Measurements from ENCODE around the gene NPAS3.

NPAS3 gene

DNA sequence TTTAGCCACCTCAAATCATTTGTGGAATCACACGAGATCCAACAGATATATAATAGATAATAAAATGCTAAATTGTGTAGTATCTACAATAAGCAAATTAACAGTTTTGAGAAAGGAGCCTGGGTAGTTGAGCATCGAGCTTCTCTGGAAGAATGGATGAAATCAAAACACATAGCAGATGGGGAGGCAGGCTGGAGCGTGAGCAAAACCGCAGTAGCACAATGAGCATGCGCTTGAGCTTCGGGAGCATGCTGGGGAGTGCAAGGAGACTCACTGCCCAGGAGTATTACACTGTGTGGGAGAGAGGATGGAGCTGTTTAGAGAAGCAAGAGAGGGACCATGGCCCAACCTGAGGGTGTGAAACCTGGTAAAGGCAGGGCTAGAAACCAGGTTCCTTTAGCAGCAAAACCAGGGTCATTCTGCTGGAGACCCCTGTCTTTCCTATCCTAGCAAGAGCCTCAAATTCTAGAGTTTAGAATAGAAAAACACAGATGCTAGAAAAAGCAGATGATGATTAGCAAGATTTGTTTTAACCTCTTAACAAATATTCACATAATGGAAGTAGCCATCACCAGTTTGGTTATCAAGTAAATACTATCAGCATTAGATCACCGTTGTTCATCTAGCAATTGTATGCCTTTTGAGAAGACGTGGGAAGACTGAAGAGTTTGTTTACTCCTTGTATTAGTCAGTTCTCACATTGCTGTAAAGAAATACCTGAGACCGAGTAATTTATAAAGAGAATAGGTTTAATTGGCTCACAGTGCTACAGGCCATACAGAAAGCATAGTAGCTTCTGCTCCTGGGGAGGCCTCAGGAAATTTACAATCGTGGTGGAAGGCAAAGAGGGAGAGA is 527.4 kb downstream of the NPAS3 start:
- no peaks in the 10 kb centered on the region for H3K27me3 Mint-ChIP-seq
- DNase-seq (ENCODE audit: low spot score in 2 of 2) = no peak
- H3K36me3 Mint-ChIP-seq (ENCODE audit: insufficient read depth) = no peaks in the 10 kb centered on the region
- ATAC-seq (replicated peaks; ENCODE audit: extremely low read depth, poor library complexity, severe bottlenecking) = no peak
- H3K27ac Mint-ChIP-seq (ENCODE audit: low read depth) = no peak overlapping the region
- peaks cover 11% of the 10 kb centered on the region for H3K9me3 Mint-ChIP-seq
- no peaks in the 10 kb centered on the region for H3K4me1 Mint-ChIP-seq
- H3K4me3 Mint-ChIP-seq = no peak overlapping the region

DNA sequence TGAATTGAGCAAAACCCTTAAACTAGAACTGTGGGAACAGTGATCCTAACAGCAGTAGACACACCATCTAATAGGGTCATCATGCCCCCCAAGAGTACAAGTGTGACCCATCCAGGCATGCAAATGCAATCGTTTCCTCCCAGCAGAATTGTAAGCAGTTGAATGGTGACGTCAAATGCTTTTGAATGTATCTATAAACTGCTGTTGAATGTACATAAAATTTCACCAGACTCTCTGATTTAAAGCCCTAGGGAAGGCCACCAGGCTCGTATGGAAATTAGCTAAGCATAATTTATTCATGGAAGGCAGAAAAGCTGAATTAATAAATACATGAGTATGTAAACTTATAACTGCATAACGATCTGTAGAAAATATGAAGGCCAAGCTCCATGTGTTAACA is 529.3 kb downstream of the NPAS3 start:
- DNase-seq (ENCODE audit: low spot score in 2 of 2) = no peak

DNA sequence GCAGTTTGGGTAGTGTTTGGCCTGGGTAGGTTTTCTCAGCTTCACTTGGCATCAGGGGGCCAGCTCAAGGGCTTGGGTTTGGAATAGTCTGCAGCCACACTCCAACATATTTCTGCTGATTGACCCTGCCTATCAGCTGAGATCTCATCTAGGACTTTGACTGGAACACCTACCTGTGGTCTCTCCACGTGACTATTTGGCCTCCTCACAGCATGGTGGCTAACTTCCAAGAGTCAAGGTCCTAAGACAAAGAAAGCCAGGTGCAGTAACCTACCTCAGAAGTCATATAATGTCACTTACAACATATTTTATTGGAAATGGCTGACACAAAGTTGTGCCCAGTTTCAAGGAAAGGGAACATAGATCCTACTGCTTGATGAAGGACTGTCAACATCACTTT is 531.2 kb downstream of the NPAS3 start:
- H3K36me3 Mint-ChIP-seq (ENCODE audit: insufficient read depth) = no peaks in the 10 kb centered on the region
- no peak overlapping the region for H3K27ac Mint-ChIP-seq (ENCODE audit: low read depth)
- DNase-seq (ENCODE audit: low spot score in 2 of 2) (no peak), ATAC-seq (replicated peaks; ENCODE audit: extremely low read depth, poor library complexity, severe bottlenecking) (no peak)
- no peak overlapping the region for H3K4me3 Mint-ChIP-seq
- H3K4me1 Mint-ChIP-seq = no peaks in the 10 kb centered on the region
- H3K27me3 Mint-ChIP-seq = no peaks in the 10 kb centered on the region
- peaks cover 16% of the 10 kb centered on the region for H3K9me3 Mint-ChIP-seq

More for the DNA sequence above, 529.3 kb downstream of the NPAS3 start:
- H3K27ac Mint-ChIP-seq (ENCODE audit: low read depth) = no peak overlapping the region
- ATAC-seq (replicated peaks; ENCODE audit: extremely low read depth, poor library complexity, severe bottlenecking) = no peak
- no peaks in the 10 kb centered on the region for H3K27me3 Mint-ChIP-seq
- no peaks in the 10 kb centered on the region for H3K4me1 Mint-ChIP-seq
- H3K36me3 Mint-ChIP-seq (ENCODE audit: insufficient read depth) = no peaks in the 10 kb centered on the region
- H3K4me3 Mint-ChIP-seq = no peak overlapping the region
- H3K9me3 Mint-ChIP-seq = peaks cover 16% of the 10 kb centered on the region

DNA sequence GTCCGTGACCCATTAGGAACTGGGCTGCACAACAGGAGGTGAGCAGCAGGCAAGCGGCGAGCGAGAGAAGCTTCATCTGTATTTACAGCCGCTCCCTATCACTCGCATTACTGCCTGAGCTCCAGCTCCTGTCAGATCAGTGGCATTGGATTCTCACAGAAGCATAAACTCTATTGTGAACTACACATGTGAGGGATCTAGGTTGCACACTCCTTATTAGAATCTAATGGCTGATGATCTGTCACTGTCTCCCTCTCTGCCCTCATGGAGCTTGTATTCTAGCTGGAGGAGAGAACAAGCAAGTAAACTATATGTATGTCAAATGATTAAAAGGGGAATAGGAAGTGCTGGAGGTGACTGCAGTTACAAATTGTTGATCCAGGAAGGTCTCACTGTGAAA is 533.1 kb downstream of the NPAS3 start:
- no peak for DNase-seq (ENCODE audit: low spot score in 2 of 2)
- Mint-ChIP-seq H3K4me3 (no peak overlapping the region), H3K36me3 (ENCODE audit: insufficient read depth) (no peaks in the 10 kb centered on the region), H3K27ac (ENCODE audit: low read depth) (no peak overlapping the region), H3K27me3 (no peaks in the 10 kb centered on the region), H3K9me3 (peaks cover 5% of the 10 kb centered on the region), H3K4me1 (no peaks in the 10 kb centered on the region)
- ATAC-seq (replicated peaks; ENCODE audit: extremely low read depth, poor library complexity, severe bottlenecking) = no peak

DNA sequence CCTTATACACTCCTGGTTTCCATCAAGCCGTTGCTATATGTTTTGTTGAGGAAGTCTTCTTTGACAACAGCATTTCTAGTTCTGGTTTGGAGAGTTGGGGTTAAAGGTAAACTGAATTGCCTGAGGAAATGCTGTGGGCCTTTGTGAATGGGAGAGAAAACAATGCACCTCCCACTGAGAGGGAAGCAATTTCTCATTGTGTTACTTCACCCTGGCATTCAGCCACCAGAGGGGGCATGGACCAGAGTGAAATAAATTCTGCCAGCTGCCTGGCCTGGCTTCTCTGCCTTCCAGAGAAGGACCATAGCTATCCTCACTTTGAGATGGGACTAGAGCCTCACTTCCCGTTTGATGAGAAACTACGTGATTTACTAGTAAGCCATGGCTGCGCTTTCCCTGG is 536.9 kb downstream of the NPAS3 start:
- ATAC-seq (replicated peaks; ENCODE audit: extremely low read depth, poor library complexity, severe bottlenecking) = no peak
- H3K27ac Mint-ChIP-seq (ENCODE audit: low read depth) = no peak overlapping the region
- no peaks in the 10 kb centered on the region for H3K4me1 Mint-ChIP-seq
- H3K9me3 Mint-ChIP-seq = peaks cover 8% of the 10 kb centered on the region
- H3K27me3 Mint-ChIP-seq = no peaks in the 10 kb centered on the region
- no peak overlapping the region for H3K4me3 Mint-ChIP-seq
- no peak for DNase-seq (ENCODE audit: low spot score in 2 of 2)
- no peaks in the 10 kb centered on the region for H3K36me3 Mint-ChIP-seq (ENCODE audit: insufficient read depth)

DNA sequence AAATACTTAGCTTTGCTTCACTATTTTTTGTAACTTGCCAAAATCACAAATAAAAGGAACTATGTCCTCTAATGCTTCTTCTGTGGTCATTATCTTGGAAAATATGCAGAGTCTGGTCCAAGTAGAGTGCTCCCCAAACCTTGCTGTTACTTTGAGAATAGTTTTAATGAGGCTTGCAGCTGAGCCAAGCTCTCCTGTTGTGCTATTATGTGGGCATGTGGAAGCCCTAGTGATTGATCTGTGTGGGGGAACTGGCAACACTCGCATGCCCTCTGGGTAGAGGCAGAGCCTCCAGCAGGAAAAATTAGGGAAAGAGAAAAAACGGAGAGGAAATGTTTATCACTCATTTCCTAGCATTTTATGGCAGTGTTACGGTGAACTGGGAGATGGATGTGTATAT is 539.1 kb downstream of the NPAS3 start:
- ATAC-seq (replicated peaks; ENCODE audit: extremely low read depth, poor library complexity, severe bottlenecking) (no peak), DNase-seq (ENCODE audit: low spot score in 2 of 2) (no peak)
- Mint-ChIP-seq H3K9me3 (peaks cover 7% of the 10 kb centered on the region), H3K27me3 (no peaks in the 10 kb centered on the region), H3K36me3 (ENCODE audit: insufficient read depth) (no peaks in the 10 kb centered on the region), H3K27ac (ENCODE audit: low read depth) (no peak overlapping the region), H3K4me3 (no peak overlapping the region), H3K4me1 (no peaks in the 10 kb centered on the region)

DNA sequence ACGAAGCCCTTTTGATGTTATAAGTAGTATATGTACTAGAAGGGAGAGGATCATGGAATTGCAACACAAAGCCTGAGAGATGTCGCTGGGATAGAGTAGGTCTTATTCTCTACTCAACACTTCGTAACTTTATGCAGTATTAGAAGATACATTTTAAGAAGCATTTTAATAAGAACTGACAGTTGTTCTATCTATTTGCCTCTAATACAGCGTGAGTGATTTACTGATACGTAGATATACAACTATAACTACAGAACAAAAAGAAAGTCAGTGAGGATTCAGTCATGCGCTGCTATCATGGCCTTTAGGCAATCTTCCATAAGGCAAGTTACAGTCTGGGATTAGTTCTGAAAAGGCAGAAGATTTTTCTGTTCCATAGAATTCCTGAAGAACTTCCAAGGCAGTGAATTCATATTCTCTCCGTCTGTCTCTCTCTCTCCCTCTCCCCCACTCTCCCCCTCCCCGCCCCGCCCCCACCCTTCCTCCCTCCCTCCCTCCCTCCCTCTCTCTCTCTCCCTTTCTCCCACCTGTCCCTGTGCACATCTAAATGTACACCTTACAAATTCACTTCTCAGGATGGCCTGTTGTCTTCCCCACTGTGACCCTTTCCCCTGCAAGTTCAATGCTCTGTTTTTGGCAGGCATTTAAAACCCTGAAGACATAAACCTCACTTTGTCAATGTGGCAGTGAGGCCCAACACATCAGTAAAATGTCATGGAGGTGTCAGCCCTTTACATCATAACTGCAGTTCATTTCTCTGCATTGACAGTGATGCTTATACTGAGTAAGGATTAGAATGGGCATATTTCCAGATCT is 541.6 kb downstream of the NPAS3 start:
- no peaks in the 10 kb centered on the region for H3K27me3 Mint-ChIP-seq
- DNase-seq (ENCODE audit: low spot score in 2 of 2) (no peak), ATAC-seq (replicated peaks; ENCODE audit: extremely low read depth, poor library complexity, severe bottlenecking) (no peak)
- H3K4me3 Mint-ChIP-seq = no peak overlapping the region
- H3K36me3 Mint-ChIP-seq (ENCODE audit: insufficient read depth) = no peaks in the 10 kb centered on the region
- peaks cover 12% of the 10 kb centered on the region for H3K9me3 Mint-ChIP-seq
- H3K4me1 Mint-ChIP-seq = no peaks in the 10 kb centered on the region
- H3K27ac Mint-ChIP-seq (ENCODE audit: low read depth) = no peak overlapping the region

DNA sequence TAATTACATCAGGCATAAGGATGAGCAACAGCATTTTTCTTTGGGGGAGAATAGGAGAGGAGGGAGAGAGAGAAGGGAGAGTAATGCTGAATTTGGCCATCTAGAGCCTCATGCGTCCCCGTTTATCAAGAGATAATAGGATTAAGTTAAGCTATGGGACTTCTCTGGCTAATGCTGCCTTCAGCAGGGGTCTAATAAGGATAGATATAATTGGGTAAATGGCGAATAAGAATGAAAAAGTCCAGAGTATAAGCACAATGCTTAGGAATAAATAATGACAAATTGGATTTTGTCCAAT is 542.2 kb downstream of the NPAS3 start:
- H3K4me3 Mint-ChIP-seq = no peak overlapping the region
- no peak overlapping the region for H3K27ac Mint-ChIP-seq (ENCODE audit: low read depth)
- H3K9me3 Mint-ChIP-seq = peaks cover 17% of the 10 kb centered on the region
- H3K36me3 Mint-ChIP-seq (ENCODE audit: insufficient read depth) = no peaks in the 10 kb centered on the region
- no peak for ATAC-seq (replicated peaks; ENCODE audit: extremely low read depth, poor library complexity, severe bottlenecking)
- H3K4me1 Mint-ChIP-seq = no peaks in the 10 kb centered on the region
- DNase-seq (ENCODE audit: low spot score in 2 of 2) = no peak
- no peaks in the 10 kb centered on the region for H3K27me3 Mint-ChIP-seq

DNA sequence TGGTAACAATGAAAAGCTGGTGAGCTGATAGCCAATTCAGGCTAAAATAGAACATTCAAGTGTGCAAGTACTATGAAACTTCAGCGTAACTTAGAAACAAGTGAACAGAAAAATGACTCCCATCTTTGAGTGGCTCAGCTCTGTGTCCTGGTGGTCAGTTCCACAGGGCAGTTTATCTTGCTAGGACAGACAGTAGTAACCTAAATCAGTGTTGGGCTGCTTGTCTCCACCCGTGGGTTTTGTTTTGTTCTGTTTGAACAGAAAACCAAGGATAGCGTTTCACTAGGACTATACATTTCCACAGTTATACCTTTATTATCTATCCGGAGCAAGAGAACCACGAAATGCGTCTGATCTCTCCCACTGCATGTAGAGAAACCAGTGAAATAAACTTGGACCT is 544.4 kb downstream of the NPAS3 start:
- no peaks in the 10 kb centered on the region for H3K27me3 Mint-ChIP-seq
- no peak overlapping the region for H3K4me3 Mint-ChIP-seq
- H3K9me3 Mint-ChIP-seq = peaks cover 19% of the 10 kb centered on the region
- H3K4me1 Mint-ChIP-seq = no peaks in the 10 kb centered on the region
- no peak for ATAC-seq (replicated peaks; ENCODE audit: extremely low read depth, poor library complexity, severe bottlenecking)
- no peak overlapping the region for H3K27ac Mint-ChIP-seq (ENCODE audit: low read depth)
- H3K36me3 Mint-ChIP-seq (ENCODE audit: insufficient read depth) = no peaks in the 10 kb centered on the region
- no peak for DNase-seq (ENCODE audit: low spot score in 2 of 2)

DNA sequence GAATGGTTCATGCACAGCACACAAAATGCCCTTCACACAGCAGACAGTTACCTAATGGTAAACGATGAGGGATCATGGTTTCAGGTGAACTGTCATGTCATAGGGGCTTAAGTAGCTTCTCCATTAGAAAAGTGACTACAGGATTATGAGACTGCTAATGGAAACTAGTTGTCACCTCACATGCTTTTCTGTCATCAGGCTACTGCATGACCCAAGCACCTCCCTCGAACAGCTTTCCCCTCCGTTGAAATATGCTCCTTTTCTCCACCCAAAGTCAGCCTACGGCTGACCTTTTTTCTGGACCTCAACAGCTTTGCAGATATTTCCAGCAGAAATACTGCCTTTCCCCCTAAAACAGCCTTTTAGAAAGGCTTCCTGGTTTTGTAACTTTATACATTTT is 544.9 kb downstream of the NPAS3 start:
- no peak for ATAC-seq (replicated peaks; ENCODE audit: extremely low read depth, poor library complexity, severe bottlenecking)
- DNase-seq (ENCODE audit: low spot score in 2 of 2) = no peak
- Mint-ChIP-seq H3K27ac (ENCODE audit: low read depth) (no peak overlapping the region), H3K4me1 (no peaks in the 10 kb centered on the region), H3K27me3 (no peaks in the 10 kb centered on the region), H3K9me3 (peaks cover 19% of the 10 kb centered on the region), H3K36me3 (ENCODE audit: insufficient read depth) (no peaks in the 10 kb centered on the region), H3K4me3 (no peak overlapping the region)

DNA sequence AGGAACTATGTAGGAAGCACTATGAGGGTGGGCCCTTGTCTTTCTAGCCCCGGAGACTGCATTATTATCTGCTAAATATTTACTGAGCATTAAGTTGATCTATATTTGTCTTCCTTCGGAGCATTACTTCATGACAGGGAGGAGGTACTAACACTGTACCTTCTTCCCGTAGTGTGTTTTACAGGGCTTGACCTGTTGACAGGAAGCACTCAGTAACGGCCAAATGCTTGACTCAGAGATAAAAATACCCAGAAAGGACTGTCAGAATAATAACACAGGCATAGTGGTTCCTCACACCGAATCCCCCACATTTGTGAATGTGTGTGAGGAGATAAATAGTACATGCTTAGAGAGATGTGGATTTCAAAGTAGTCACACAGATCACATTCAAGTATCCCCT is 545.6 kb downstream of the NPAS3 start:
- no peaks in the 10 kb centered on the region for H3K4me1 Mint-ChIP-seq
- no peak overlapping the region for H3K27ac Mint-ChIP-seq (ENCODE audit: low read depth)
- H3K9me3 Mint-ChIP-seq = peaks cover 19% of the 10 kb centered on the region
- ATAC-seq (replicated peaks; ENCODE audit: extremely low read depth, poor library complexity, severe bottlenecking) (no peak), DNase-seq (ENCODE audit: low spot score in 2 of 2) (no peak)
- H3K27me3 Mint-ChIP-seq = no peaks in the 10 kb centered on the region
- no peaks in the 10 kb centered on the region for H3K36me3 Mint-ChIP-seq (ENCODE audit: insufficient read depth)
- no peak overlapping the region for H3K4me3 Mint-ChIP-seq

DNA sequence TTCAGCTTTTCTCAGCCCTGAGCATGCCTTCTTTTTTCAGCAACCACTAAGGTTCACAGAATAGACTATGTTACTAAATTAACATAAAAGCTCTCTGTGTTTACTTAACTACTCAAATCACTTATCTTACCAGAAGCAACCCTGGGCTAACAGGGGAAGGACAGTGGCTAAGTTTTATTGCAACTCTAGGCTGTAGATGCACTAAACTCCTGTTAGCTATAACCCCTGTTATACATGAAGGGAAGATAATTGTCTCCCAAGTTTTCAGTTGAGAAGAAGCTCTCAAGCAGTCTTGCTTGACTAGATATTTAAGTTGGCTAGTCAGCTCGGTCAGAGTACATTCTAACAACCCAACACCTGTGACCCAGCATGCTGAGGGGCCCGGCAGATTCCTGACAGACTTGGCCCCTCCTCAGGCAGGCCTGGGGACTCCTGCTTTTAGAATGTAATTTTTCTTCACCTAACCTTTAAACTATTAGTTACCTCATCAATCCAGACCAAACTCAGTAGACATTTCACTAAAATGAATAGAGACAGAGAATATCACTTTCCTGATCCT is 547.7 kb downstream of the NPAS3 start:
- peaks cover 12% of the 10 kb centered on the region for H3K9me3 Mint-ChIP-seq
- no peak for DNase-seq (ENCODE audit: low spot score in 2 of 2)
- no peaks in the 10 kb centered on the region for H3K27me3 Mint-ChIP-seq
- H3K4me1 Mint-ChIP-seq = no peaks in the 10 kb centered on the region
- no peak for ATAC-seq (replicated peaks; ENCODE audit: extremely low read depth, poor library complexity, severe bottlenecking)
- H3K4me3 Mint-ChIP-seq = no peak overlapping the region
- no peak overlapping the region for H3K27ac Mint-ChIP-seq (ENCODE audit: low read depth)
- H3K36me3 Mint-ChIP-seq (ENCODE audit: insufficient read depth) = no peaks in the 10 kb centered on the region

DNA sequence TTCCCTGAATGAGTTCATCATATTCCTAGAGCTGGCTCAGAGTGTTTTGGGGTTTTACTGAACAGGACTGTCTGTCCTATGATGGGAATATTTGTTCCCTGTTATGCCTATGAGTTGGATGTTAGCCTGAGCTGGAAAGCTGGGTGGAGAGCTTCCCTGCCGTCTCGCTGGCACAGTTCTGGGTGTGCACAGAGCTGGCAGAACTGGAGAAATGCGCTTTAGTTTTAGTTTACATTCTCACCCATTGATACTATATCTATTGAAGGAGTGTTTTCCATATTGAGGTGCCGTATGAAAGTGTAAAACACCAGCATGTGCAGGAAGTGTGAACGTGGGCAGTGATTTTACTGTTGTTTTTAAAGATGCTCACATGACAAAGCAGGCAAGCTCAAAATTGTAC is 549.9 kb downstream of the NPAS3 start:
- no peaks in the 10 kb centered on the region for H3K36me3 Mint-ChIP-seq (ENCODE audit: insufficient read depth)
- no peaks in the 10 kb centered on the region for H3K27me3 Mint-ChIP-seq
- DNase-seq (ENCODE audit: low spot score in 2 of 2) (no peak), ATAC-seq (replicated peaks; ENCODE audit: extremely low read depth, poor library complexity, severe bottlenecking) (no peak)
- no peaks in the 10 kb centered on the region for H3K4me1 Mint-ChIP-seq
- peaks cover 12% of the 10 kb centered on the region for H3K9me3 Mint-ChIP-seq
- H3K27ac Mint-ChIP-seq (ENCODE audit: low read depth) = no peak overlapping the region
- no peak overlapping the region for H3K4me3 Mint-ChIP-seq

Data from central memory CD8-positive, alpha-beta T cell (primary cell).